Heart left ventricle (tissue), 13 donors: ENCODE results near the gene MYH15.

Experiments
- POLR2A ChIP-seq, 2 donors: fragments of 450-650 bp; IDR thresholded peaks; one replicate each; pipeline ENCODE4 v1.6.1; 2017; ENCODE audit warnings: antibody characterized with exemption in 2 of 2, mild to moderate bottlenecking in 2 of 2, moderate library complexity in 2 of 2
- TF ChIP-seq, protein P1 (sequence below), 12 donors: fragments of 200-600 bp; sonication (generic) in 4 of 12; IDR thresholded peaks; one replicate each; pipeline versions ENCODE4 v1.5.0 to v1.8.0; 2018 to 2022; ENCODE audit warnings: antibody characterized with exemption in 12 of 12, mild to moderate bottlenecking in 5 of 12
- donor health status: ischemic (EF 13 %, LVEDD 7.1; RV severe dilation, severe dysfunction).
- donor health status: DM: no; HTN: yes; CAD: no.
- donor health status: DM: no; HTN: no; CAD: no.
- donor health status: ischemic (EF 25% LVEDD 6.9; RV normal size, moderate dysfunction).
- donor health status: ischemic (EF 25% LVEDD 5.7; RV mildly dilated, moderate dysfunction).
- donor health status: ischemic (EF 35%, LVEDD 5.7; RV mildly dilated, moderate dysfunction).
- donor health status: nonischemic (EF 11% LVEDD 7.7; RV severe dilation, severe dysfunction).
- donor health status: DM: yes; HTN: yes; CAD: no.
- donor health status: PGD.
- donor health status: ischemic (EF 29% LVEDD 5.4; RV normal size, mild dysfunction).
- donor health status: nonischemic (EF 23%, LVEDD 6.1; RV moderate dilation, normal function).

DNA sequence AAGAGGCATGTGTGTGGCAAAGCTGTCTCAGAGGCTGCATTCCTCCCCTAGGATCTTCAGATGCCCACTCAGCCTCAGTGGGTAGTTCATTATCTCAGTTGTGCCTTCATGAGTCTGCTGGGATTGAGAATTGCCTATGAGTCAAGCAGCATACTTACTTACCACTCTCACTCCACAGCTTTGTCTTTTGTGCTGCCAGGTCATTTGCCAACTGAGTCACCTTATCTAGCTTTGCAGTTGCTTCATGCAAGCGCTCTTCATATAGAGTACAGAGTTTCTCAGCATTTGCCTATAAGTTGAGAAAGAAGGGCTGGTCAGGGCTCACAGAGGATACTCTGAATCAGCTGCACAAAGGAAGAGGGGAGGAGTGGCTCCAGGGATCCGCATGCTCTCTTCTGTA is 89.5 kb downstream of the MYH15 start:
- TF ChIP-seq, protein P1, sequence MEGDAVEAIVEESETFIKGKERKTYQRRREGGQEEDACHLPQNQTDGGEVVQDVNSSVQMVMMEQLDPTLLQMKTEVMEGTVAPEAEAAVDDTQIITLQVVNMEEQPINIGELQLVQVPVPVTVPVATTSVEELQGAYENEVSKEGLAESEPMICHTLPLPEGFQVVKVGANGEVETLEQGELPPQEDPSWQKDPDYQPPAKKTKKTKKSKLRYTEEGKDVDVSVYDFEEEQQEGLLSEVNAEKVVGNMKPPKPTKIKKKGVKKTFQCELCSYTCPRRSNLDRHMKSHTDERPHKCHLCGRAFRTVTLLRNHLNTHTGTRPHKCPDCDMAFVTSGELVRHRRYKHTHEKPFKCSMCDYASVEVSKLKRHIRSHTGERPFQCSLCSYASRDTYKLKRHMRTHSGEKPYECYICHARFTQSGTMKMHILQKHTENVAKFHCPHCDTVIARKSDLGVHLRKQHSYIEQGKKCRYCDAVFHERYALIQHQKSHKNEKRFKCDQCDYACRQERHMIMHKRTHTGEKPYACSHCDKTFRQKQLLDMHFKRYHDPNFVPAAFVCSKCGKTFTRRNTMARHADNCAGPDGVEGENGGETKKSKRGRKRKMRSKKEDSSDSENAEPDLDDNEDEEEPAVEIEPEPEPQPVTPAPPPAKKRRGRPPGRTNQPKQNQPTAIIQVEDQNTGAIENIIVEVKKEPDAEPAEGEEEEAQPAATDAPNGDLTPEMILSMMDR (IDR thresholded peaks at IDR 0.05): no peak
- no peak for TF ChIP-seq POLR2A (IDR thresholded peaks at IDR 0.05)
